Measurements from ENCODE around the gene EXOC7. TPM values are rescaled to one million over a fixed set of nuclear protein-coding genes. Genes with fewer than 3 reads are reported as not detected.

EXOC7 gene
- polyA plus RNA-seq, 1 donor (not counting 4 experiments of a cell fraction or from before 2014, with no cell fraction given): 60.6 TPM

- no peaks in the 10 kb centered on the region for H3K9me3 ChIP-seq (ENCODE audit: control insufficient read depth, low read depth, low read length)
- FAIRE-seq (no peak), DNase-seq (ENCODE audit: low read depth, low spot score) (no peak)
- H3K9me1 ChIP-seq (ENCODE audit: control insufficient read depth, extremely low read depth, insufficient read depth, low read length): peaks cover 2% of the 10 kb centered on the region
- no peak overlapping the region for H3K4me3 ChIP-seq (ENCODE audit: control insufficient read depth in 2 of 3, extremely low read depth in 1 of 3, insufficient read depth in 2 of 3, low read depth in 1 of 3, low read length in 3 of 3)
- H3K27me3 ChIP-seq (ENCODE audit: control insufficient read depth, extremely low read depth, insufficient read depth, low read length): no peaks in the 10 kb centered on the region
- H4K20me1 ChIP-seq (ENCODE audit: control insufficient read depth, extremely low read depth, insufficient read depth, low read length): no peaks in the 10 kb centered on the region
- TF ChIP-seq CTCF (optimal IDR thresholded peaks at IDR 0.05 in 1 of 3, IDR thresholded peaks at IDR 0.05 in 1 of 3, conservative IDR thresholded peaks at IDR 0.05 in 1 of 3; ENCODE audit: extremely low read depth in 1 of 3, insufficient read depth in 2 of 3, low read length in 3 of 3): no peak
- TF ChIP-seq EZH2 (IDR thresholded peaks at IDR 0.05; ENCODE audit: low read length): no peak
- no peak overlapping the region for H2AFZ ChIP-seq (ENCODE audit: control insufficient read depth, low read length)
- no peaks in the 10 kb centered on the region for H3K79me2 ChIP-seq (ENCODE audit: control insufficient read depth, insufficient read depth, low read length)
- H3K9ac ChIP-seq (ENCODE audit: control insufficient read depth, extremely low read depth, insufficient read depth, low read length): no peak overlapping the region
- H3K27ac ChIP-seq (ENCODE audit: control insufficient read depth, insufficient read depth, low read length): no peak overlapping the region
- H3K4me2 ChIP-seq (ENCODE audit: control insufficient read depth, extremely low read depth, insufficient read depth, low read depth, low read length): no peak overlapping the region
- dilution Hi-C loops (cut with MboI; ENCODE audit: extremely low pct_ligation_motif_present, low sequenced_read_pairs): no loop called here
- H3K4me1 ChIP-seq (ENCODE audit: control insufficient read depth, extremely low read depth, insufficient read depth, low read length): no peaks in the 10 kb centered on the region
- peaks cover 26 to 39% of the 10 kb centered on the region in 2 experiments for H3K36me3 ChIP-seq (ENCODE audit: control insufficient read depth in 2 of 2, extremely low read depth in 1 of 2, insufficient read depth in 2 of 2, low read length in 2 of 2)
These were observed 9.5 kb downstream of the EXOC7 start for GRCh38 chr17:76094046-76094445.

- Histone ChIP-seq H2AFZ (ENCODE audit: control insufficient read depth, low read length) (no peak overlapping the region), H3K27me3 (ENCODE audit: control insufficient read depth, extremely low read depth, insufficient read depth, low read length) (no peaks in the 10 kb centered on the region), H3K79me2 (ENCODE audit: control insufficient read depth, insufficient read depth, low read length) (no peaks in the 10 kb centered on the region), H3K9me1 (ENCODE audit: control insufficient read depth, extremely low read depth, insufficient read depth, low read length) (peaks cover 2% of the 10 kb centered on the region), H3K36me3 (ENCODE audit: control insufficient read depth in 2 of 2, extremely low read depth in 1 of 2, insufficient read depth in 2 of 2, low read length in 2 of 2) (peaks cover 34 to 48% of the 10 kb centered on the region in 2 experiments), H3K27ac (ENCODE audit: control insufficient read depth, insufficient read depth, low read length) (no peak overlapping the region), H3K9me3 (ENCODE audit: control insufficient read depth, low read depth, low read length) (no peaks in the 10 kb centered on the region), H3K9ac (ENCODE audit: control insufficient read depth, extremely low read depth, insufficient read depth, low read length) (no peak overlapping the region), H3K4me1 (ENCODE audit: control insufficient read depth, extremely low read depth, insufficient read depth, low read length) (no peaks in the 10 kb centered on the region), H3K4me3 (ENCODE audit: control insufficient read depth in 2 of 3, extremely low read depth in 1 of 3, insufficient read depth in 2 of 3, low read depth in 1 of 3, low read length in 3 of 3) (no peak overlapping the region), H3K4me2 (ENCODE audit: control insufficient read depth, extremely low read depth, insufficient read depth, low read depth, low read length) (no peak overlapping the region), H4K20me1 (ENCODE audit: control insufficient read depth, extremely low read depth, insufficient read depth, low read length) (no peaks in the 10 kb centered on the region)
- dilution Hi-C loops (cut with MboI; ENCODE audit: extremely low pct_ligation_motif_present, low sequenced_read_pairs): no loop called here
- FAIRE-seq: no peak
- DNase-seq (ENCODE audit: low read depth, low spot score): no peak
- TF ChIP-seq EZH2 (IDR thresholded peaks at IDR 0.05; ENCODE audit: low read length): no peak
- TF ChIP-seq CTCF (optimal IDR thresholded peaks at IDR 0.05 in 1 of 3, IDR thresholded peaks at IDR 0.05 in 1 of 3, conservative IDR thresholded peaks at IDR 0.05 in 1 of 3; ENCODE audit: extremely low read depth in 1 of 3, insufficient read depth in 2 of 3, low read length in 3 of 3): no peak
These were observed 10.8 kb downstream of the EXOC7 start for GRCh38 chr17:76092526-76093413.

Measured in keratinocyte (primary cell).